Cardiac fibroblast (primary cell): ENCODE data around the gene TOB1.

Experiments
- DNase-seq, 2 donors: peaks; one replicate each; pipeline versions ENCODE4 v3.0.0 to v3.0.0-alpha.2; 2010; ENCODE audit warnings: low read depth in 2 of 2
- H3K4me3 ChIP-seq, 2 donors: replicated peaks in 1 of 2; 1 replicate in 1 of 2; 2 replicates in 1 of 2; pipeline ENCODE4 v1.5.1; 2011; ENCODE audit warnings: low read depth in 2 of 2, low read length in 2 of 2, mild to moderate bottlenecking in 2 of 2, moderate library complexity in 1 of 2
- TF ChIP-seq, protein P1 (sequence below): IDR thresholded peaks from one replicate; pipeline ENCODE4 v1.5.1; 2011; ENCODE audit warnings: low read depth, mild to moderate bottlenecking, low read length, inconsistent platforms

The TOB1 gene

DNA sequence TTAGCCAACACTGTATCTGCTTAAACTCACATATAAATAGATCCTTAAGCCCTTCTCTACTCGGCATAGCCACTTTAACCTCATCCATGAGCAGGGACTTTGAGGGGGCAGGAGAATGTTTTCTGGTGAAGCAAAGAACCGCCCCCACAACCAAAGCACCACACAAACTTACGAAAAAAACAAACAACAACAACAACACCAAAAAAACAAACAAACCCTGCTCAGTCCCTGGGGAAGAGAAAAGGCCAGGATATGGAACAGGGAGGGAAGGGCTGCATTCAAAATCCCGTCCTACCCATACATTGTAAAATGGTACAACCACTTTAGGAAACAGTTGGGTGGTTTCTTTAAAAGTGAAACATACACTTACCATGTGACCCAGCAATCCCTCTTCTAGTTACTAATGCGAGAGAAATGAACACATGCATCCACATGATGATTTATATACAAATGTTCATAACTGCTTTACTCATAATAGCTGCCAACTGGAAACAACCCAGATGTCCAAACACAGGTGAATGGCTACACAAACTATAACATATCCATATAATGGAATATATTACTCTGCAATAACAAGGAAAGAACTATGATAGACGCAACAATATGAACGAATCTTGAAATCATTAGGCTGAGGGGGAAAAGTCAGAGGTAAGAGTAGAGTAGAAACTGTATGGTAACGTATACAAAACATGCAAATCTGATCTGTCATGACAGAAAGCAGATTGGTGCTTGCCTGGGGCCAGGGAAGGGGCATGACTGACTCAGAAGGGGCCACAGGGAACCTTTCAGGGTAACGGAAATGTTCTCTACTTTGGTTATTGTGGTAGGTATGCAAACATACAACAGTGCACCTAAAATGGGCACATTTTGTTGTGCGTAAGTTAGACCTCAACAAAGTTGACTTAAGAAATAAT, 37.7 kb upstream of the TOB1 start:
- DNase-seq = peak in 1 of 2 donors; percentile 68
- TF ChIP-seq, protein P1, sequence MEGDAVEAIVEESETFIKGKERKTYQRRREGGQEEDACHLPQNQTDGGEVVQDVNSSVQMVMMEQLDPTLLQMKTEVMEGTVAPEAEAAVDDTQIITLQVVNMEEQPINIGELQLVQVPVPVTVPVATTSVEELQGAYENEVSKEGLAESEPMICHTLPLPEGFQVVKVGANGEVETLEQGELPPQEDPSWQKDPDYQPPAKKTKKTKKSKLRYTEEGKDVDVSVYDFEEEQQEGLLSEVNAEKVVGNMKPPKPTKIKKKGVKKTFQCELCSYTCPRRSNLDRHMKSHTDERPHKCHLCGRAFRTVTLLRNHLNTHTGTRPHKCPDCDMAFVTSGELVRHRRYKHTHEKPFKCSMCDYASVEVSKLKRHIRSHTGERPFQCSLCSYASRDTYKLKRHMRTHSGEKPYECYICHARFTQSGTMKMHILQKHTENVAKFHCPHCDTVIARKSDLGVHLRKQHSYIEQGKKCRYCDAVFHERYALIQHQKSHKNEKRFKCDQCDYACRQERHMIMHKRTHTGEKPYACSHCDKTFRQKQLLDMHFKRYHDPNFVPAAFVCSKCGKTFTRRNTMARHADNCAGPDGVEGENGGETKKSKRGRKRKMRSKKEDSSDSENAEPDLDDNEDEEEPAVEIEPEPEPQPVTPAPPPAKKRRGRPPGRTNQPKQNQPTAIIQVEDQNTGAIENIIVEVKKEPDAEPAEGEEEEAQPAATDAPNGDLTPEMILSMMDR = no peak
- no peak overlapping the region for H3K4me3 ChIP-seq

DNA sequence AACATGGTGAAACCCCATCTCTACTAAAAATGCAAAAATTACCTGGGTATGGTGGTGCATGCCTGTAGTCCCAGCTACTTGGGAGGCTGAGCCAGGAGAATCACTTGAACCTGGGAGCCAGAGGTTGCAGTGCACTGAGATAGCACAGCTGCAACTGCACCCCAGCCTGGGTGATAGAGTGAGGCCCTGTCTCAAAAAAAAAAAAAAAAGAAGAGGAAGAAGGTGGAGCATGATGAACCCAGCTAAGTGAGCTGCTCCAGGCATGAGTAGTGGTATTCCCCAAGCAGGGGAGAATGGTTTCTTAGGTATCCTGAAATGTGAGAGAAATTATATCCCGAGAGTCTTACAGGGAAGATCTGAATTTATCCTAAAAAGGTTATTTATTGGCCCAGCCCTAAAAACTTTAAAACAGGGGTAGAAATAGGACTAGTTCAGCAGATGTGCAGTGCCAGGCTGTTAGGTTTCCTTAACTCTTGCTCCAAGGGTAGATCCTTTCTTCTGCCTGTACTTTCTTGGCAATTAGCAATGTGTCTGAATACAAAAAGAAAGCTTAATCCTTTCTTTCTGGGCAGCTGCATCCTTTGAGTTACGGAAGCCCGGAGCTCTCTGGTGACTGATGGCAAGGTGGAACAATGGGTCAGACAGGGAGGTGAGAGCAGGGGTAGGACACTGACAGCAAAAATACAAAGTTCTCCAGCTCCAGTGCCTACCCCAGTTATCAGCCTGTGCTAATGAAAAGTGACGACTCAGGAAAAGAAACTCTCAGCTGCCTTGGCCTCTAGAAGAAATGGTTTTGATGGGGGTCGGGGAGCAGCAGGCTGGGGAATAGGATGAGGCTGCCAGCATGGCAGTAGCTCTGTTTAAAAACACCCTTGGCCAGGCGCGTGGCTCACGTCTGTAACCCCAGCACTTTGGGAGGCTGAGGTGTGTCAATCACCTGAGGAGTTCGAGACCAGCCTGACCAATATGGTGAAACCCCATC, 36.5 kb upstream of the TOB1 start:
- TF ChIP-seq, protein P1 = no peak
- no peak for DNase-seq
- no peak overlapping the region for H3K4me3 ChIP-seq

DNA sequence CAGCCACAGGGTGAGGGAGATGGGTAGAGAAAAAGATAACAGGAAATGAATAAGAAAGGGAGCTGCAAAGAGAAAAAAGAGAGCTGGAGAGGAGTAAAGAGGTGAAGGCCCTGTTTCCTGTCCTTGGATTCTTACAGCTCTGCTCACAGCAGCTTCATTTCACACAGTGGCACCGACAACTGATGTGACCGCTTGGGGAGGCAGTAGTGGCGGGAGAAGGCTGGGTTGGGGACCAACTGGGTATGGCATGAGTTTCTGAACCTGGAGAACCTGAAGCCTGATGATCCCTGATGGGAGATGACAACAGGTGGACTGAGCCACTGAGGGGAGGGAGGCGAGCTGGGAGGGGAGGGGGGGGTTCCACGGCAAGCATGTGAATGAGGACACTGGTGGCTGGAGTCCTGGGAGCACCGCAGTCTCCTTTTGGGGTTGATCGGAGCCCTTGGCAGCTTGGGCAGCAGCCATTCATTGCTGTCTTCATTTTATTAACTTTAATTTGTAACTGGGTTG, 34.3 kb upstream of the TOB1 start:
- TF ChIP-seq, protein P1 = no peak
- no peak overlapping the region for H3K4me3 ChIP-seq
- no peak for DNase-seq

DNA sequence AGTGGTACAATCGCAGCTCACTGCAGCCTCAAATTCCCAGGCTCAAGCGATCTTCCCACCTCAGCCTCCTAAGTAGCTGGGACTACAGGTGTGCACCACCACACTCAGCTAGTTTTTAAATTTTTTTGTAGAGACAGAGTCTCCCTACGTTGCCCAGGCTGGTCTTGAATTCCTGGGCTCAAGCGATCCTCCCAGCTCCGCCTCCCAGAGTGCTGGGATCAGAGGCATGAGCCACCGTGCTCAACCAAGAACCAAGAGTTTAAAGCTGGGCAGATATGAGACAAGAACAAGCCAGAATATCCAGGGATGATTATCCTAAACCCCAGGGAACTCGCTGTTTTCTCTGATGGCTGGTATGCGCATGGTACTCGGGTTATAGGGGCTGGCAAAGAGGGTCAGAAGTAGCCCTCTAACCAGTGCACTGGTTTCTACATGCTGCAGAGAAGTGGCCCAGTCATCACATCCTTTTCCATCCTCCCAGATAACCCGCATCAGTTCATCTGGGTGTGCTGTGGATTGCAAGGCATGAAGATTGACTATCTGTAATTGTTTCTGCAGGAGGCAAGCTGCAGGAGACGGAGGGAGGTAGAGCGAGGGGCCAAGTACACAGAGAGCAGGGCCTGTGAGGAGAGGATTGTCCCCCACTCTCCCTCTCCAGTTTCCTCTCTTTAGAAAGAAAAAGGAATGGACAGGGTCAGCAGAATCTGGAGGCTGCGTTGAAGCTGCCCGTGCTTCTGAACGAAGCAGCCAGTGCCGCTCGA, 33.6 kb upstream of the TOB1 start:
- no peak for DNase-seq
- TF ChIP-seq, protein P1 = no peak
- H3K4me3 ChIP-seq = no peak overlapping the region

DNA sequence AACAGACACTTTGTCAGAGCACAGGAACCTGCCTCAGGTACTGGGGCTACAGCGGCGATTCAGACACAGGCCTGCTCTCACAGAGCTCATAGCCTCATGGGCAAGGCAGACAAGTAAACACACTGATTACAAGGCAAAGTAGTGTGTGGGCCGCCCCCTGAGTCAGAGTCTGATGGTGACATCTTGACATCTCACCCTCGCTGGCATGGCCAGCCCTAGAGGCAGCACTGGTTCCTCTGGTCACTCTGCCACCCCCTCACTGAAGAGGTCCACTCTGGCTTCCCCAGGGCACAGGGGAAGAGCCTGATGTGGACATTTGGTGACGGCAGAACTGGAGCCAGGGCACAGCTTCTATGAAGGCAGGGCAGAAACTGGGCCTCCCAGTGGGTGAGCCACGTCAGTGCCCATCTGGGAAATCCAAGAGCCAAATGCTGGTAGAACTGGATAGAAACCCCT, 32.9 kb upstream of the TOB1 start:
- no peak overlapping the region for H3K4me3 ChIP-seq
- DNase-seq = no peak
- TF ChIP-seq, protein P1 = no peak
